Measurements from ENCODE around the gene ABHD2.

ABHD2 gene

DNA sequence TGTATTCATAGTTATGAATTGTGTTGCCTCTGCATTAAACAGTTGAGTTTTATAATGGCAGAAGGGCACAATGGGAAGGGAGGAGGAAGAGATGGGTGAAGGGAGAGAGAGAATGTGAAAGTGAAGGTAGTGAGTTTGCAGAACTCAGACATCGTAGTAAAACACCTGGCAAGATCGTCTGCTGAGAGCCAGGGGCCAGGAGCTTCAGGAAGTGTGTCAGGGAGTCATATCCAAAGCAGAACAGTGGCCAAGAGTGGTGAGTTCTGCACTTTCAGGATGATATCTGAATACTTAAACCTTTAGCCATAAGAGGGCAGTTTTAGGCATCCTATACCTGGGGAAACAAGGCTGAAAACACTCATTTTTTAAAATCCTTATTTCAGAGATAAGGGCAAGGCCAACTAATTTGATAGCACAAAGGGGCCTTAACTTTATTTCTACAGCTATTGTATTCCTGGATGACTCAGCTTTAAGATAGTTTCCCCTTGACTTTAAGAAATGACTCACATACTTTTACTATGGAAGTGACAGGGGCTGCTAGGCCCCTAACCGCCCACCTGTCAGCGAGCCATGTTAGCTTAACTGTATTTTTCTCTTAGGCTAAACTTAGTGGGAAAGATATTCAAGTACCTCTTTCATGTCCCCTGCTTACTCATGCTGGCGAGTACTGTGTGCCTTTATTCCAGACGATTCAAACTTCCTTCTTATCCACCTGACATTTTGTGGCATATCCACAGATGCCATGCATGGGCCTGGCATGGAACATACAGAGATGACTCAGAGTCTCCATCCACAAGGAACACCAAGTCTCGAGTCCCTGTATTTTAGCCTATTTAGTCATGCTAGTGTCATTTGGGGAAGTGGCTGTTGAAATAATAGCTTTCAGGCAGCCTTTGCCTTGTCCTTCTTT lies 79.3 kb downstream of the ABHD2 start:
- TF ChIP-seq, protein P1, sequence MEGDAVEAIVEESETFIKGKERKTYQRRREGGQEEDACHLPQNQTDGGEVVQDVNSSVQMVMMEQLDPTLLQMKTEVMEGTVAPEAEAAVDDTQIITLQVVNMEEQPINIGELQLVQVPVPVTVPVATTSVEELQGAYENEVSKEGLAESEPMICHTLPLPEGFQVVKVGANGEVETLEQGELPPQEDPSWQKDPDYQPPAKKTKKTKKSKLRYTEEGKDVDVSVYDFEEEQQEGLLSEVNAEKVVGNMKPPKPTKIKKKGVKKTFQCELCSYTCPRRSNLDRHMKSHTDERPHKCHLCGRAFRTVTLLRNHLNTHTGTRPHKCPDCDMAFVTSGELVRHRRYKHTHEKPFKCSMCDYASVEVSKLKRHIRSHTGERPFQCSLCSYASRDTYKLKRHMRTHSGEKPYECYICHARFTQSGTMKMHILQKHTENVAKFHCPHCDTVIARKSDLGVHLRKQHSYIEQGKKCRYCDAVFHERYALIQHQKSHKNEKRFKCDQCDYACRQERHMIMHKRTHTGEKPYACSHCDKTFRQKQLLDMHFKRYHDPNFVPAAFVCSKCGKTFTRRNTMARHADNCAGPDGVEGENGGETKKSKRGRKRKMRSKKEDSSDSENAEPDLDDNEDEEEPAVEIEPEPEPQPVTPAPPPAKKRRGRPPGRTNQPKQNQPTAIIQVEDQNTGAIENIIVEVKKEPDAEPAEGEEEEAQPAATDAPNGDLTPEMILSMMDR (IDR thresholded peaks at IDR 0.05; ENCODE audit: borderline replicate concordance, control extremely low read depth, extremely low read depth, insufficient read depth, missing control alignments): no peak
- in situ Hi-C loops (cut with MboI; ENCODE audit: low sequenced_read_pairs, unreplicated experiment): no loop called here
- peak; percentile 50 for DNase-seq (ENCODE audit: low spot score)

DNA sequence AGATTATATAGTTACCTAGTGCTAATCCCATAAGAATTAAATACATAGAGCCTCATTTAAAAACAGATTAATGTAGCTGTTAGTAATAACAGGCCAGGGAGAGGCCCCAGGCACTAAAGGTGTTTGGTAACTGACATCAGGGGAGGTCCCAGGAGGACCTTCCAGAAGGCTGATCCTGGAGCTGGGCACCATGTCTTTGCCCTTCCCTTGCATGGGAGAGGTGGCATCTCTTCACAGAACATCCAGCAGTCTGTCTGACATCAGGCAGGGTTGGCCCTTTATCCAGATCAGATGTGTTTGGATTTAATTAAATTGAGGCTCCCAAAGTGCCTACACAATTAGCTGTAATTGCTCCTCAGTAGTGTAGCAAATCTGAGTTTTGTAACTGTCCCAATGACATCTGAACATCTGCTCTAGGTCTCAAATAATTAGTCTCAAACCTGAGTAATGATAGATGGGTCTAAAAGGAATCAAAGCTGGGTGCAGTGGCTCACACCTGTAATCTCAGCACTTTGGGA lies 80.1 kb downstream of the ABHD2 start:
- TF ChIP-seq, protein P1 (IDR thresholded peaks at IDR 0.05; ENCODE audit: borderline replicate concordance, control extremely low read depth, extremely low read depth, insufficient read depth, missing control alignments): no peak
- in situ Hi-C loops (cut with MboI; ENCODE audit: low sequenced_read_pairs, unreplicated experiment): no loop called here
- DNase-seq (ENCODE audit: low spot score): no peak

DNA sequence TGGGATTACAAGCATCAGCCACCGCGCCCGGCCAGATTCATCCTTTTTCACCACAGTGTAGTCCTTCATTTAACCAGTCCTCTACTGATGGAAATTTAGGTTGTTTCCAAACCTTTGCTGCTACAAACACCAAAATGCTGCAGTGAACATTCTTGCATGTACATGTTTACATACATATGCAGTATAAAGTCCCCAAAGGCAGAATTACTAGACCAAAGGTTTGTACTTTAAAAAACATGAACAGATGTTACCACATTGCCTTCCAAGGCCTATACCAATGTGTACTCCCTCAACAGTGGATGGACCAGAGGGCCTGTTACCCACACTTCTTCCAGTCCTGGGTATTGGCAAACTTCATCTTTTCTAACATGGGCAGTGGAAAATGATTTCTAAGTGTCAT lies 82.1 kb downstream of the ABHD2 start:
- in situ Hi-C loops (cut with MboI; ENCODE audit: low sequenced_read_pairs, unreplicated experiment): loop anchor here (5.0 kb wide), 1 partner anchor 113 kb away; no protein-coding TSS in a partner anchor
- DNase-seq (ENCODE audit: low spot score): no peak
- TF ChIP-seq, protein P1 (IDR thresholded peaks at IDR 0.05; ENCODE audit: borderline replicate concordance, control extremely low read depth, extremely low read depth, insufficient read depth, missing control alignments): no peak

DNA sequence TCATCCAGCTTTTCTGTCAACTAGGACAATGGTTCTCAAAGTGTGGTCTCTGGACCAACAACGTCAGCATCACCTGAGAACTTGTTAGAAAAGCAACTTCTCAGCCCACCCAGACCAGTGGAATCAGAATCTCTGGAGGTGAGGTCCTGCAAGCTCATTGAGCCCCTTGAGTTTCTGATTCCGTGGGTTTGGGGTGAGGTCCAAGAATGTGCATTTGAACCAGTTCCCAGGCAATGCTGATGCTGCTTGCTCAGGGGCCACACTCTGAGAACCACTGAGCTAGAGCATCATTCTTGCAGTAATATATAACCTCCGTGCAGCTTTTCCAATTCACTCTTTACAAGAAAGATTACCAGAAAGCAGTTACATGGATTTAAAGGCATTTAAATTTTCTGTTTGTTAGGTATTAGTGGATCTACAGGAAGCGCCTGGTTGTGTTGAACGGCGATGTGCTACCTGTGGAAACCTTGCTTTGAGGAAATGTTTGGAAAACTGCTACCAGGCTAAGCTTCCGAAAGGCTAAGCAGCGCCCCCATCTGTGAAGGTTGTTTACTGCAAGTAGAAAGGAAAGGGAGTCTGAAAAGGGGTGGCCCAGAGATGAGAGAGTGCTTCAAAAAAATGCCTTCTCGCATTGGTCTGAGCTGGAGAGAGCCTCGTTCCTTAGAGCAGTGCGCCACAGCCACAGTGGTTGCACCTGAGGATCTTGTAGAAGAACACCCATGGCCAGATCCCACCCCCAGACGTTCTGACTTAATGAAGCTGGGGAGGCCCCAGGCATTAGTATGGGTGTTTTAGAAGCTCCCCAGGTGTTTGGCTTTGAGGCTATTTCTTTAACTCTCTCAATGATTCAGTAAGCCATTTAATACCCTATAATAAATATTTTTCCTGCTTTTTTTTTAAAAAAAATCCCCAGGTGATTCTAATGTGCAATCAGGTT lies 83.1 kb downstream of the ABHD2 start:
- in situ Hi-C loops (cut with MboI; ENCODE audit: low sequenced_read_pairs, unreplicated experiment): loop anchor here (5.0 kb wide), 1 partner anchor 114 kb away; no protein-coding TSS in a partner anchor
- TF ChIP-seq, protein P1 (IDR thresholded peaks at IDR 0.05; ENCODE audit: borderline replicate concordance, control extremely low read depth, extremely low read depth, insufficient read depth, missing control alignments): peak; percentile 25
- DNase-seq (ENCODE audit: low spot score): peak; percentile 37

DNA sequence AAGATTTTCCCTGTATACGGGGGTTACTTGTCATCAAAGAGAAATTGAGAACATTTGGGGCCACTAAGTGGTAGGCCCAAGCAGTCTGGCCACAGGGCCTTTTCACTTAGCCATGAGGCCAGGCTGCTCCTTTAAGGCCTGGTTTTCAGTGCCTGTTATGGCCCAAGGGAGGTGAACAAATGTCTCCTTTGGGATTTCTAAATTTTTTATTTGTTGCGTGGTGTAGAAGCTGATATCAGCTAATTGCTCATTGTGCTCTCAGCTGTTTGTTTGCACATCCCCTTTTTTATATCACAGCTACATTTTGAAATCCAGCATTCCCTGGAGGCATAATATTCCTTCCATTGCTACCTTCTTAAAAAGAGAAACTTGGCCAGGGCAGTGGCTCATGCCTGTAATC lies 84.7 kb downstream of the ABHD2 start:
- DNase-seq (ENCODE audit: low spot score): no peak
- in situ Hi-C loops (cut with MboI; ENCODE audit: low sequenced_read_pairs, unreplicated experiment): loop anchor here (5.0 kb wide), 1 partner anchor 116 kb away; no protein-coding TSS in a partner anchor
- TF ChIP-seq, protein P1 (IDR thresholded peaks at IDR 0.05; ENCODE audit: borderline replicate concordance, control extremely low read depth, extremely low read depth, insufficient read depth, missing control alignments): no peak

DNA sequence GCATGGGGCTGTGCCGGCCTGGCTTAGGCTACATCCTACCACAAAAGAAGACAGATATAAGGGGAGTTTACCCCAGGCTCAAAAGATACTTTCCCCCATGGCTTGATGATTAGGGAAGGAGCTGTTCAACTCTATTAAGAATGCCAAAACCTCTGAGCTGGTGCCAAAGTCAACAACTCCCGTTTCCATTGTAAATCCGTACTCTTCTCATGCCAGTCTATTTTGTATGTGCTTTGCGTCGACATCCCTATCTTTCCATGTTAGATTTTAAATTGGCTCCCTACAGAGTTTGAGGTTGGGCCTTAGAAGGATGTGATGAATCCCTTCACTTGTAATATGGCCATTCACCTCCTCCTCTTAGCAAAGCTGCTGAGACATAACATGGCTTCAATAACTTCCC lies 86.2 kb downstream of the ABHD2 start:
- TF ChIP-seq, protein P1 (IDR thresholded peaks at IDR 0.05; ENCODE audit: borderline replicate concordance, control extremely low read depth, extremely low read depth, insufficient read depth, missing control alignments): no peak
- in situ Hi-C loops (cut with MboI; ENCODE audit: low sequenced_read_pairs, unreplicated experiment): loop anchor here (5.0 kb wide), 1 partner anchor 117 kb away; no protein-coding TSS in a partner anchor
- DNase-seq (ENCODE audit: low spot score): no peak

All from GM13976 (cell line).